H9 (cell line): Measurements from ENCODE around the gene FFAR4. TPM values are rescaled to one million over a fixed set of nuclear protein-coding genes. Genes with fewer than 3 reads are reported as not detected.

Experiments
- DNase-seq: peaks from one replicate; pipeline ENCODE4 v3.0.0-alpha.2; 2017
- H2AFZ ChIP-seq: one replicate; pipeline ENCODE4 v1.6.1; 2013; ENCODE audit warnings: mild to moderate bottlenecking, low read length, control low read depth, moderate library complexity
- H2AK5ac ChIP-seq: 2 replicates; pipeline ENCODE4 v1.6.1; 2013; ENCODE audit warnings: low read length, control low read depth, mixed read lengths; ENCODE audit not compliant: insufficient read length
- H2BK120ac ChIP-seq: one replicate; pipeline ENCODE4 v1.6.1; 2013; ENCODE audit warnings: low read depth, mild to moderate bottlenecking, low read length, control low read depth, inconsistent platforms; ENCODE audit not compliant: poor library complexity, severe bottlenecking
- H2BK12ac ChIP-seq: 2 replicates; pipeline ENCODE4 v1.6.1; 2013; ENCODE audit warnings: low read length, control low read depth, mixed read lengths, low read depth; ENCODE audit not compliant: insufficient read length
- H2BK15ac ChIP-seq: 2 replicates; pipeline ENCODE4 v1.6.1; 2013; ENCODE audit warnings: low read depth, low read length, control low read depth
- H2BK20ac ChIP-seq: one replicate; pipeline ENCODE4 v1.6.1; 2013; ENCODE audit warnings: low read depth, mild to moderate bottlenecking, low read length, control low read depth, inconsistent platforms; ENCODE audit not compliant: poor library complexity, severe bottlenecking
- H2BK5ac ChIP-seq: 2 replicates; pipeline ENCODE4 v1.6.1; 2013; ENCODE audit warnings: low read length, control low read depth, mixed read lengths; ENCODE audit not compliant: insufficient read length
- H3K14ac ChIP-seq: 2 replicates; pipeline ENCODE4 v1.6.1; 2013; ENCODE audit warnings: low read length, control low read depth; ENCODE audit not compliant: insufficient read depth
- H3K18ac ChIP-seq: 2 replicates; pipeline ENCODE4 v1.6.1; 2013; ENCODE audit warnings: low read depth, mild to moderate bottlenecking, mixed read lengths, low read length, control low read depth; ENCODE audit not compliant: insufficient read length
- H3K23ac ChIP-seq: 2 replicates; pipeline ENCODE4 v1.6.1; 2013; ENCODE audit warnings: low read length, control low read depth, mixed read lengths, low read depth; ENCODE audit not compliant: insufficient read length
- H3K23me2 ChIP-seq: 2 replicates; pipeline ENCODE4 v1.6.1; 2013; ENCODE audit warnings: low read depth, mild to moderate bottlenecking, mixed read lengths, low read length, control low read depth; ENCODE audit not compliant: insufficient read length, poor library complexity, severe bottlenecking
- H3K27ac ChIP-seq: 2 replicates; pipeline ENCODE4 v1.5.1; 2013; ENCODE audit warnings: low read length, control low read depth, mixed read lengths, low read depth; ENCODE audit not compliant: insufficient read length
- H3K27me3 ChIP-seq: 2 replicates; pipeline ENCODE4 v1.6.1; 2013; ENCODE audit warnings: low read length, control low read depth, inconsistent platforms; ENCODE audit not compliant: insufficient read depth
- H3K4ac ChIP-seq: 2 replicates; pipeline ENCODE4 v1.6.1; 2013; ENCODE audit warnings: low read depth, mild to moderate bottlenecking, control low read depth, inconsistent platforms, low read length, moderate library complexity
- H3K4me1 ChIP-seq: 2 replicates; pipeline ENCODE4 v1.6.1; 2013; ENCODE audit warnings: low read length, control low read depth, inconsistent platforms; ENCODE audit not compliant: insufficient read depth
- H3K4me2 ChIP-seq: 2 replicates; pipeline ENCODE4 v1.6.1; 2013; ENCODE audit warnings: low read length, control low read depth, mixed read lengths; ENCODE audit not compliant: insufficient read length, insufficient read depth
- H3K56ac ChIP-seq: 2 replicates; pipeline ENCODE4 v1.6.1; 2013; ENCODE audit warnings: low read depth, mild to moderate bottlenecking, mixed read lengths, low read length, control low read depth; ENCODE audit not compliant: insufficient read length
- H3K79me1 ChIP-seq: 2 replicates; pipeline ENCODE4 v1.6.1; 2013; ENCODE audit warnings: low read depth, mild to moderate bottlenecking, moderate library complexity, low read length, control low read depth, inconsistent platforms; ENCODE audit not compliant: insufficient read depth, poor library complexity, severe bottlenecking
- H3K79me2 ChIP-seq: 2 replicates; pipeline ENCODE4 v1.6.1; 2013; ENCODE audit warnings: low read length, control low read depth, inconsistent platforms; ENCODE audit not compliant: insufficient read depth
- H3K9ac ChIP-seq: 2 replicates; pipeline ENCODE4 v1.6.1; 2013; ENCODE audit warnings: low read length, control low read depth, mixed read lengths; ENCODE audit not compliant: insufficient read length; ENCODE audit errors: extremely low read depth
- H3K9me3 ChIP-seq: one replicate; pipeline ENCODE4 v1.6.1; 2013; ENCODE audit warnings: low read depth, low read length, inconsistent platforms; ENCODE audit not compliant: control insufficient read depth
- H3T11ph ChIP-seq: one replicate; pipeline ENCODE4 v1.6.1; 2013; ENCODE audit warnings: mild to moderate bottlenecking, low read length, control low read depth, inconsistent platforms
- H4K20me1 ChIP-seq: one replicate; pipeline ENCODE4 v1.6.1; 2013; ENCODE audit not compliant: control insufficient read depth, insufficient read length, insufficient read depth
- H4K5ac ChIP-seq: 2 replicates; pipeline ENCODE4 v1.6.1; 2013; ENCODE audit warnings: low read depth, mild to moderate bottlenecking, mixed read lengths, low read length, control low read depth; ENCODE audit not compliant: insufficient read length
- H4K8ac ChIP-seq: replicated peaks from 2 replicates; pipeline ENCODE4 v1.6.1; 2013; ENCODE audit warnings: low read length, control low read depth, mixed read lengths, low read depth; ENCODE audit not compliant: insufficient read length
- H4K91ac ChIP-seq: 2 replicates; pipeline ENCODE4 v1.6.1; 2013; ENCODE audit warnings: low read depth, mild to moderate bottlenecking, moderate library complexity, mixed read lengths, low read length, control low read depth; ENCODE audit not compliant: insufficient read length
- H3K27ac Mint-ChIP-seq, 3 experiments: 2 replicates in 2 of 3; 3 replicates in 1 of 3; pipeline ENCODE4 v1.8.0; 2020 to 2021; ENCODE audit warnings: mixed read lengths in 3 of 3, mild to moderate bottlenecking in 1 of 3, moderate library complexity in 1 of 3
- H3K27me3 Mint-ChIP-seq: 2 replicates; pipeline ENCODE4 v1.8.0; 2021; ENCODE audit warnings: low read depth, mild to moderate bottlenecking, moderate library complexity, mixed read lengths
- H3K36me3 Mint-ChIP-seq, 3 experiments: 2 replicates in 2 of 3; 3 replicates in 1 of 3; pipeline ENCODE4 v1.8.0; 2020 to 2021; ENCODE audit warnings: low read depth in 3 of 3, mixed read lengths in 3 of 3; ENCODE audit not compliant: insufficient read depth in 1 of 3
- H3K4me1 Mint-ChIP-seq, 2 experiments: 2 replicates each; pipeline ENCODE4 v1.8.0; 2020; ENCODE audit warnings: mixed read lengths in 2 of 2
- H3K4me3 Mint-ChIP-seq, 2 experiments: 2 replicates in 1 of 2; 3 replicates in 1 of 2; pipeline ENCODE4 v1.8.0; 2020 to 2021; ENCODE audit warnings: mild to moderate bottlenecking in 2 of 2, mixed read lengths in 2 of 2, moderate library complexity in 1 of 2
- H3K9me3 Mint-ChIP-seq, 2 experiments: 2 replicates in 1 of 2; 3 replicates in 1 of 2; pipeline ENCODE4 v1.8.0; 2020; ENCODE audit warnings: mild to moderate bottlenecking in 2 of 2, mixed read lengths in 2 of 2, moderate library complexity in 1 of 2
- WGBS: extraction: QIAGEN DNeasy Blood & Tissue Kit; methylation state at CpG from one replicate; pipeline ENCODE4 v1.1.7; 2013; ENCODE audit warnings: missing lambda C conversion rate, low lambda C conversion rate, mixed read lengths; ENCODE audit not compliant: insufficient read length; ENCODE audit errors: extremely low coverage; 5-methylcytosine and 5-hydroxymethylcytosine counted together
- total RNA-seq: library from RNA; stranded (reverse); gene quantifications from 2 replicates; pipeline ENCODE4 v1.2.1, GENCODE V29; 2021
- TF ChIP-seq, protein P1 (sequence below): fragments of 200-600 bp; sonication (generic); conservative IDR thresholded peaks from 3 replicates; pipeline ENCODE4 v1.8.0; 2021; ENCODE audit warnings: antibody characterized with exemption, mild to moderate bottlenecking

Gene FFAR4
- total RNA-seq, 1 experiment from 2014 or later: not detected

DNA sequence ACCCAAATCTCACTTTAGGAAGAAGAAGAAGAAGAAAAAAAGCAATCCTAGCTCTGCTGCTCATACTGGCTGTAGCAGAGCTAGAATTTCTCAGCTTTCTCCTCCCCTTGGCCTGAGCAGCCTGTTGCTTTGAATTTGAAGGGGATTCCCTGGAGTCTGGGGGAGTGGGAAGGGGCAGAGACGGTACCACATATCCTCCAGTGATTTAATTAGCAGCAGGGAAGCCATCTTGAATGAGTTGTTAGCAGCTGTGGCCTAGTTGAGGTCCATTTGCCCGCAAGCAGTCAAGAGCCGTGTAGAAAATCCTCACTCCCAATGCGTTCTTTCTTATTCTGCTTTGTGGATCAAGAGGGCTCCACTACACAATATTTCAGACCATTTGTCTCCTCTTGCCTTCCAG is 62.4 kb downstream of the FFAR4 start:
- no peaks in the 10 kb centered on the region for H3K36me3 Mint-ChIP-seq
- WGBS: no CpG with 5 or more reads among the region's 4 CpGs
- no peak overlapping the region for H2AK5ac ChIP-seq
- TF ChIP-seq, protein P1, sequence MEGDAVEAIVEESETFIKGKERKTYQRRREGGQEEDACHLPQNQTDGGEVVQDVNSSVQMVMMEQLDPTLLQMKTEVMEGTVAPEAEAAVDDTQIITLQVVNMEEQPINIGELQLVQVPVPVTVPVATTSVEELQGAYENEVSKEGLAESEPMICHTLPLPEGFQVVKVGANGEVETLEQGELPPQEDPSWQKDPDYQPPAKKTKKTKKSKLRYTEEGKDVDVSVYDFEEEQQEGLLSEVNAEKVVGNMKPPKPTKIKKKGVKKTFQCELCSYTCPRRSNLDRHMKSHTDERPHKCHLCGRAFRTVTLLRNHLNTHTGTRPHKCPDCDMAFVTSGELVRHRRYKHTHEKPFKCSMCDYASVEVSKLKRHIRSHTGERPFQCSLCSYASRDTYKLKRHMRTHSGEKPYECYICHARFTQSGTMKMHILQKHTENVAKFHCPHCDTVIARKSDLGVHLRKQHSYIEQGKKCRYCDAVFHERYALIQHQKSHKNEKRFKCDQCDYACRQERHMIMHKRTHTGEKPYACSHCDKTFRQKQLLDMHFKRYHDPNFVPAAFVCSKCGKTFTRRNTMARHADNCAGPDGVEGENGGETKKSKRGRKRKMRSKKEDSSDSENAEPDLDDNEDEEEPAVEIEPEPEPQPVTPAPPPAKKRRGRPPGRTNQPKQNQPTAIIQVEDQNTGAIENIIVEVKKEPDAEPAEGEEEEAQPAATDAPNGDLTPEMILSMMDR: no peak
- no peaks in the 10 kb centered on the region for H3K9me3 ChIP-seq
- H2BK12ac ChIP-seq: no peak overlapping the region
- no peak overlapping the region for H2BK120ac ChIP-seq
- H3K27me3 Mint-ChIP-seq: peaks cover 3% of the 10 kb centered on the region
- no peak for DNase-seq
- H3K14ac ChIP-seq: no peak overlapping the region
- H3K27ac Mint-ChIP-seq: no peak overlapping the region
- H3K23ac ChIP-seq: no peak overlapping the region
- no peak overlapping the region for H2BK5ac ChIP-seq
- no peaks in the 10 kb centered on the region for H3K27me3 ChIP-seq
- H2BK20ac ChIP-seq: no peak overlapping the region
- H2BK15ac ChIP-seq: no peak overlapping the region
- H3K4me1 Mint-ChIP-seq: peaks cover 3 to 6% of the 10 kb centered on the region in 2 experiments; a peak in 3 of 4 replicates
- no peaks in the 10 kb centered on the region for H3K79me1 ChIP-seq
- H3K4me1 ChIP-seq: no peaks in the 10 kb centered on the region
- H4K5ac ChIP-seq: no peak overlapping the region
- no peak overlapping the region for H4K8ac ChIP-seq
- no peak overlapping the region for H4K91ac ChIP-seq
- no peak overlapping the region for H3K4me2 ChIP-seq
- H3K4me3 Mint-ChIP-seq: no peak overlapping the region
- no peaks in the 10 kb centered on the region for H4K20me1 ChIP-seq
- no peaks in the 10 kb centered on the region for H3K23me2 ChIP-seq
- H2AFZ ChIP-seq: no peak overlapping the region
- H3T11ph ChIP-seq: no peak overlapping the region
- no peak overlapping the region for H3K27ac ChIP-seq
- no peaks in the 10 kb centered on the region for H3K79me2 ChIP-seq
- no peak overlapping the region for H3K9ac ChIP-seq
- no peak overlapping the region for H3K18ac ChIP-seq
- H3K4ac ChIP-seq: no peak overlapping the region
- H3K9me3 Mint-ChIP-seq: no peaks in the 10 kb centered on the region
- no peak overlapping the region for H3K56ac ChIP-seq
